Measurements from ENCODE around the gene NFIB.

Gene NFIB

DNA sequence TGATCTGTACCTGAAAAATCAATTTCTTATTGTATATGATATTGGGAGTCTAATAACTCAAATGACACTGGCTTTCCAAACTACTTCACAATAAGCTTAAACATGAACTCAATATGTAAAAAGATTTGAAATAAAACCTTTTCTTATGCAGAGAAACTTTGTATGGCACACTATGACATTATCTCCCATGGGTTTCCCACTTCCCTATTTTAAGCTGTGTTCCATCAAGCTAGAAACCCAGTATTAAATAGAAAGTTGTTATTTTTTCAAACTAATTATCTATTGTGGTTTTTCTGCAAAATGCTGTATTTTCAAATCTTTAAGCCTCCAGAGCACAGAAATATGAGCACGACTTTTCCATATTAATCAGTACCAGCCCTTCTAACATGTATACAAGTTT lies 174.7 kb downstream of the NFIB start:
- DNase-seq: no peak

- DNase-seq: no peak
Observed at GRCh38 chr9:14136646-14137370, 177.1 kb downstream of the NFIB start.

DNA sequence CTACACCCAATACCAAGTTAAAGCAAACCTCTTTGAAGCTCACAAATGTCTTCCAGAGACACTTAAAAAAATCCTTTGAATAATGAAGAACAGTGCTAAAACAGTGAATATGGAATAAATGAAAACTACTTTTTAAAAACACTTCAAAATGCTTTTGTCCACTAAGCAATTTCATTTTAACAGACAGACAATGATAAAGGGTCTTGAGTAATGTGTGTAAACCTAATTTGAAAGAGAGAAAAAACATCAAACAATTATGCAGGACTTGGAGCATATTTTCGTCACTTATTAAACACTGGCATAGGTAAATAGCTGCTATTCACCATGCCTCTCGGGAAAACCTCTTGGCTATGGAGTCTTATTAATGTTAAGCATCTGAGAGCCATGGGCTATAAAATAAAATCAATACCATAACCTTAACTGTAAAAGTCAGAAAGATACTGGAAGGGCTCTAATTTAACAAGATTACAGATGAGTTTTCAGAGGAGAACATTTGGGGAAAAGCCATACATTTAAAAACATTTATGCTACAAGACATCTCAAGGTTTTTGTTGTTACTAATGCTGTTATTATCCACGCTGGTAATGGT lies 177.8 kb downstream of the NFIB start:
- no peak for DNase-seq

- no peak for DNase-seq
Observed at GRCh38 chr9:14135421-14135820, 178.5 kb downstream of the NFIB start.

- DNase-seq: no peak
Observed at GRCh38 chr9:14133394-14133793, 180.5 kb downstream of the NFIB start.

GRCh38 chr9:14132775-14133174 lies 181.2 kb downstream of the NFIB start:
- no peak for DNase-seq

GRCh38 chr9:14131356-14132088 lies 182.4 kb downstream of the NFIB start:
- no peak for DNase-seq

DNA sequence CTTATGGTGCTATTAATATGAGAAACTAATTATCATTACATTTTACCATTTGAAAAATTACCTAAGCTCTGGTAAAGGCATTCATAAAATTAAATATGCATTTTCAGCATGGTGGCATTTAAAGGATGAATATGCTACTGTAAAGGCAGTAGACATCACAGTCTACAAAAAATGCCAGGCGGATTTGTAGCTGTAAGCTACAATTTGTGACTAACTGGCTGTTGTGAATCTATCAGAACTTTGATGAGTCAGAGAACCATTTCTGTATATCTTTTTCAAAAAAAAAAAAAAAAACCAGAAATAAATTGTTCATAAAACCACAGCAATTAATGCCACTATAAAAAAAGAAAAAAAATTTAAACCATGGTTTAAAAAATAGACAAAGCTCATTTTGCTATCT lies 186.3 kb downstream of the NFIB start:
- no peak for DNase-seq

DNA sequence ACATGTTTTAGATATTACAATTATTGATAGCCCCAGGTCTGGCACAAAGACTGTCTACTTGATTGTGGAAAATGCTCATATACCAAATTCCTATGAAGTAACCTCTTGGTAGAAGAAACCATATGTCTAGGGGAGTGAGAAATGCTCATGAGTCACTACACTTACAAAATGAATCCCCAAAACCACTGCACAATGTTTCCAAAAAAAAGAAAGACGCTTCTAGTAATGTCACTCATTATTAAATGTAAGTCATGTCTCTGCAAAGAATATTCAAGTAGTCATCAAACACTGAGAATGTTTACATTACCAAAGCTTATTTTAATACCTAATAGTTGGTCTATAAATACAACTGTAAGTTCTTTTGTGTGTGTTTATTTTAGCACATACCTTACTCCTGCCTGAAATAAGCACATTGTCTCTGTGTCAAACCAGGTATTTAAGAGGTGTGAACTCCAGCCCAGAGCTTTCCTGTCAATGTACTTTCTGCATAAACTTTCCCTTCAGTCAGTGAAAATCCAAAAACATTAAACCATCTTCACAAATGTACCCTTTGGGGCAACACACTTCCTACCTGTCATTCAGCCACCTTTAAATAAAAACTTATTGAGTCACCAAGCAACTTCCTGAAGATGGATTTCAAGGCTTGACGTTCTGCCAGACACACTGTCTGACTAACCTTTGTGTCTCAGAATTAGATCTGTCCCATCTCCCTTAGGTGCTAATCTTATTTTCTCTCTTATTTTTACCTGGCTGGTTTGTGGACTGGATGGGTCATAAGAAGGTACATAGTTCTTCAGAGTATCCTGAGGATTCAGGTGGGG lies 194.0 kb downstream of the NFIB start:
- DNase-seq: no peak

DNA sequence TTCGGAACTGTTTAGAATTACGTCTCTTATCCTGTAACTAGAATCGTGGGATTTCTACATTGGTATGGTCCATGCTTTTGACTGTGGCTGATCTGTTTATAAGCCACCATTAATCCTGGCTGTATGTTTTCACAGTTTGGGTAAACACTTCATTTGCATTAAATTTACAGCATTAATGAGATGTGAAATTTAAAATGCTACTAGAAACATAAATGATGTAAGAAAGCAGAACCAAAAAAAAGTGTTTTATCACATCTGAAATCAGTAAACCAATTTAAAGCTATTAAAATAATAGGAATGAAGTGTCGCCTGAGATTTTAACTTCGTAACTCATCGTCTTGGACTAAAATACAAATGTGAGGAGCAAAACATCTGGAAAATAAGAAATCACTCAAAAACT lies 201.7 kb downstream of the NFIB start:
- no peak for DNase-seq

DNA sequence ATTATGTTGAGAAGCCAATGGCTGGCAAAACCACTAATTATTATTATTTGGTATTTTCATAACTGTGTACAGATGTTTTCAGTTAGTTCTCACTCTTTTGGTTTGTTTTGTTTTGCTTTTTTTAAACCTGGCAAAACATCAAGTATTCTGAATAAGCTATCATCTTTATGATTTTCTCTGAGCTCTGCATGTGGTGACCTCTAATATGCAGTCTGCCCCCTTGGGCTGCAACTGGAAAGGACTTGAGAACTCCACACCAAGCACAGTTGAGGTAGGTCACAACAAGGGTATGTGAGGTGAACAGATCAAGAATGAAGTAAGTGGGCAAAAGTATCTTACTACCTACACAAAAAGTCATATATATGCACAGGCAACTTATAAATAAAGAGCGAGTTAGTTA lies 202.2 kb downstream of the NFIB start:
- DNase-seq: no peak

- DNase-seq: no peak
Observed at GRCh38 chr9:14107977-14108376, 206.0 kb downstream of the NFIB start.

DNA sequence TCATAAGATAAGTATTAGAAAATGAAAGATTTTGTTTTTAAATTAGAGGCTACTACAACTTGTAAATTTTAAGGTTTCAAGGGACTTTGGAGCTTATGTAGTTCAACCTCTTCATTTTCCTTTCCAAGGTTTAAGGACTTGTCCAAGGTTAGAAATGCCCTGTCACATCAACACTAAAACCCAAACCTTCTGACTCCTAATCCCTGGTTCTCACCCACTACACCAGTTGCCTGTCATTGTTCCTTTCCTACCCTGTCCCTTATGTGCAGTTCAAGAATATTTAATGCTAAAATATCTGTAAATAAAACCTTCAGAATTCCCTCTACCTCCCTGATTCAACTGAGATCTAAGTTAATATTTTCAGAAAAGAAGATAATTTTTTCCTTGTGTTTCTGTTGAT lies 206.4 kb downstream of the NFIB start:
- no peak for DNase-seq

- DNase-seq: no peak
Observed at GRCh38 chr9:14106699-14107098, 207.2 kb downstream of the NFIB start.

GRCh38 chr9:14104496-14104895 lies 209.4 kb downstream of the NFIB start:
- DNase-seq: no peak

GRCh38 chr9:14103115-14103514 lies 210.8 kb downstream of the NFIB start:
- DNase-seq: no peak

- DNase-seq: no peak
Observed at GRCh38 chr9:14099737-14100136, 214.2 kb downstream of the NFIB start.

DNA sequence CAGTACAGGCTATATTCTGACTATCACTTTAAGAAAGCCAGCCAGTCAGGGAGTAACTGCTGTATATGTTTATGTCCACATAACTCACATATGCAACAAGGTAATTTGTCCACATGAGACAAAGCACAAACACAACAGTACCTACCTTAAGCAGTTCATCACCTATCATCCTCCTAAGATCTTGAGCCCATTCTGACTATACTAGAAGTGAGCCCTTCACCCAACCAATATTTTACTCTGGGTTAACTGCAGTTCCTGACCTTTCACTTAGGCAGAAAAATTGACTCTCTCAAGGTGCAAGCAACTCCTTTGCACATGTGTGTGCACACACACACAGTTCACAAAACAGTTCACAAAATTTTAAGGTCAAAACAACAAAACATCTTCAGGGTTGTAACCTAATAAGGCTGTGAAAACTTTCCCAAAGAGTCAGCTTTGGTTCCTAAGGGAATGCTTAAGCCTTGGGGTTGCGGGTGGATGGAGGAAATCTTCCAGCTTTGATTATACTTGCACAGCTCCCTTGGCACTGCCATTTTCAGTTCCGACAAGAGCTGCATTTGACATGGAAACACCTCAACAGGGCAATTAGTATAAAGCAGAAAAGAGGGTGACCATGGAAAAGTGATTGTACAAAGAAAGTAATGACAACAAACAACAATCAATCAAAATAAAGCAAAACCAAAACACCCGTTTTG lies 215.3 kb downstream of the NFIB start:
- no peak for DNase-seq

- no peak for DNase-seq
Observed at GRCh38 chr9:14097666-14098415, 216.1 kb downstream of the NFIB start.

DNA sequence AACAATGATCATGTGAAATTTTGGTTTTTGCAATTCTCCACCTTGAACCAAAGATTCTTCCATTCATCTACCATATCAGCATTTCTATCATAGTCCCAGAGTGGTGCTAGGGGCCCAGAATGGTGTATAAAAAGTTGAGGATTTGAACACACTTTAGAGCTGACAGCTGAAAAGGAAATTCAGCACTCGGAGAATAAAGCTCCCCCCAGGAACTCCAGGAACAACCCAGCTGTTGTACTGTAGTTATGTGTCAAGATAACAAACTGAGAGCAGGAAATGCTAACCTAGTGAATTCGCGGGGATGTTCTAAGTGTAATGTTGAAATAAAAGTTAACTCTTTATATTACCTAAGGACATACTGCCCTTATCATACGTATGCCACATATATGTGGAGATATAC lies 216.7 kb downstream of the NFIB start:
- no peak for DNase-seq

- no peak for DNase-seq
Observed at GRCh38 chr9:14096258-14096922, 217.6 kb downstream of the NFIB start.

All from activated CD4-positive, alpha-beta T cell treated with anti-CD3 and anti-CD28 coated beads, Interleukin-2, amount 50 U/mL, for 1 hour (primary cell).